GM10847 (cell line): ENCODE results near the gene FAM136A.
A peak's percentile ranks its signal among the peaks of the same experiment; 100 is the strongest.

ENCODE experiments used
- POLR2A ChIP-seq: IDR thresholded peaks from 2 replicates; pipeline ENCODE4 v1.6.1; 2011; ENCODE audit not compliant: insufficient read length; ENCODE audit errors: extremely low read depth

Gene FAM136A

DNA sequence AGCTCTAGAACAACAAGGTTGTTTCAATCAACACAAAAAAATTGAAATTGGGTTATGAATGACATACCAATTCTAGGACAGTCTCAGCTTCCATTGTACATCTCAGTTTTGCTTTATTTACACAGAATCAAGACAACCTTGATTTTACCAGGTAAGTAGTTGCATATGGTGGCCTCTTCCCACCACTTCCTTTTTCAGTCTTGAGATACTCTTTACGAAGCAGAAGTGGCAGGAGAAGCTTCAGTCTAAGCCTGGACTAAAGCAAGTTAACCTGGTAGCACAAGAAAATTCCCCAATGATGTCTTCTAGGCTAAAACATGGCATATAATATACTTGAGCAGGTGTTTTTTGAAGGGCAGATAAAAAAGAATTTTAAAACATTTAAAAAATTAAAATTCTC, 10.7 kb upstream of the FAM136A start:
- TF ChIP-seq POLR2A = no peak

DNA sequence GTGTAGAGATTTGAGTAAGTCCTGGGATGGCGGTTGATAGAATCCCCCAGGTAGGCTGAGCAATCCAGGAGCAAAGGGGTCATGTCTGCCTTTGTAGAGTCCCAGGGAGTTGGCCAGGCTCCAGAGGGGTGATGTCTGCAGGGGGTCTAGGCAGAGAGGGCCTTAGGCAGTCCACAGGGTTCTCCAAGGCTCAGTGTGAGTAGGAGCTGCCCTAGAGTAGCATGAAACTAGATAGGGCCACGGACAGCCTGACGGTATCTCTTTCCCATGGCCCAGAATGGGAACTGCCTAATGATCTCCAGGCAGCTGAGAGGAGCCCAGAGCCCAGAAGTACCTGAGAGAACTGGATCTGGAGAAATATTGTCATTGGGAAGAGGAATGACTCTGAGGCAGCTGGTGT, 9.0 kb upstream of the FAM136A start:
- no peak for TF ChIP-seq POLR2A

DNA sequence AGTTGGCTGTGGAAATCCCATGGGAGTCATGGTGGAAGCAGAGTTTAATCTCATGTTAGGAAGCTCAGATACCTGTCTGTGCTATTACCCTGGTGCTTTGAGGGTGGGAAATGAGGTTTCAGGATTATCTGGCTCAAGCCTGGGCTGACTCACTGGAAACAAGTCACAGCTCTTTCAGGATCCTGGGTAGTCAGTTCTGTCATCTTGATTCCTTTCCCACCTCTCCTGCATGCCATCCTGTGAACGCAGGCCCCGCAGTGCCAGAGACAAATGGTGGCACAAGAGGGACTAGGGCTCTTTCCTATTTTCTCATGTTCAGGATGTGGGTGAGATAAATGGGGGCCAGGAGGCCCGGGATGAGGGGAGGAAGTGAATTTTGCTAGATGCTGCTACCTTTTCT, 3.7 kb upstream of the FAM136A start:
- TF ChIP-seq POLR2A = no peak

- no peak for TF ChIP-seq POLR2A
These were observed 2.6 kb upstream of the FAM136A start for GRCh38 chr2:70304498-70304897.

GRCh38 chr2:70303186-70303585, 1.3 kb upstream of the FAM136A start:
- no peak for TF ChIP-seq POLR2A

- TF ChIP-seq POLR2A = no peak
These were observed 1.0 kb downstream of the FAM136A start for GRCh38 chr2:70300771-70301343.

DNA sequence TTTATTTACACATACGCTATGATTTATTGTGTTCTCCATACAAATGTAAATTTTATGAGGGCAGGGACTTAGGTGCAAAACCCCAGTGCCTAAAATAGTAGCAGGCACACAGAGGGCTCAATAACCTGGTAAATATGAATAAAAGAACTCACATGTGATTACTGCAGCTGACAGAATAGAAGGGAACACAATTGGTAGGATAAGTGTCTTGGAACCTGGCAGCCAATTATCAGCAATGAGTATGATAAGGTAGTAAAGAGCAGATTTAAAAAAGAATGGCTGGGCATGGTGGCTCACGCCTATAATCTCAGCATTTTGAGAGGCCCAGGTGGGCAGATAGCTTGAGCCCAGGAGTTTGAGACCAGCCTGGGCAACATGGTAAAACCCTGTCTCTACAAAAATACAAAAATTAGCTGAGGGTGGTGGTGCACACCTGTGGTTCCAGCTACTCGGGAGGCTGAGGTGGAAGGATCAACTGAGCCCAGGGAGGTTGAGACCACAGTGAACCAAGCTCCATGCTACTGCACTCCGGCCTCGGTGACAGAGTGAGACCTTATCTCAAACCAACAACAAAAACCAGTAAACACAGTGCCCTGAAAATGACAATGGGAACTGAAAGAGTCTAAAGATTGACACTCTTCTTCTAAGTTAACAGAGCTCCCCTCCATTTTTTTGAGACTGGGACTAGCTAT, 18.2 kb downstream of the FAM136A start:
- no peak for TF ChIP-seq POLR2A

- TF ChIP-seq POLR2A = no peak
These were observed 19.4 kb downstream of the FAM136A start for GRCh38 chr2:70282439-70282838.

DNA sequence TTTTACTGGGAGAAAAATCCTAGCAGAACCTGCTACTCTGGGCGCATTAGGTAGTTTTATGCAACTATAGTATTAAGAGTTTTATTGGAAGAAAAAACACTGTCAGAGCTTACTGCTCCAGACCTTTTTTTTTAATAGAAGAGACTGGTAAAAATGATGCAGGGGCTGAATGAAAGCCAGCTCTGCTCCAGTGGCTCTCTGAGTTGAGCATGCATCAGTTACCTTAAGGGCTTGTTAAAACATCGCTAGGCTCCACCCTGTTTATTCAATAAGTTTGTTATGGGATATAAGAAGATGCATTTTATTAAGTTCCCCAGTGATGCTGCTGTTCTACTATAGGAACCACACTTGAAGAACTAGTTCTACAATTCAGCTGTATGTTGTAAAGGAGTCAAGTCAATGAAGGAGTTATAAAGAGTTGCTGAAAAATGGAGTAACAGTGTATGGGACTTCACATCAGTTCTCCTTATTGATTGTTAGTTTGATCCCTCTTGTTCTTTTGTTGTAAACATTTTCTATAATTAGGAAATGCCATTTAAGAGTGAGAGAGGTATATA, 21.5 kb downstream of the FAM136A start:
- TF ChIP-seq POLR2A = no peak

GRCh38 chr2:70270323-70270722, 31.5 kb downstream of the FAM136A start:
- TF ChIP-seq POLR2A = no peak

GRCh38 chr2:70261501-70261900, 40.4 kb downstream of the FAM136A start:
- no peak for TF ChIP-seq POLR2A

DNA sequence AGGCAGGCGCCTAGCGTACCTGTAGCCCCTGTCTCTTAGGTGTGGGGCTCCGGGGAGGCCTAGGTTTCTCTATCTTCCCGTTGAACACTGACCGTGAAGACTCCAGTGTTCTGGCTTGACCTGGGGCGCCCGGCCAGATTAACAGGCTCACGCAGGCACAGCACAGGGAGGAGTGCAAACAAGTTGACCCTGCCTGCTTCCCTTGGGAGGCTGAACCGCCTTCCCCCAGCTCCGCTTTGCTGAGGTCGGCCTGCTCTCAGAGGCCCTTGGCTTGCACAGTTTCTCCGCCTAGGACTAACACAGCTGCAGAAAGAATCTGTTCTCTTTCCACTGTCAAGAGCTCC, 43.4 kb downstream of the FAM136A start:
- no peak for TF ChIP-seq POLR2A

GRCh38 chr2:70255637-70256314, 46.1 kb downstream of the FAM136A start:
- no peak for TF ChIP-seq POLR2A

- no peak for TF ChIP-seq POLR2A
These were observed 51.4 kb downstream of the FAM136A start for GRCh38 chr2:70250434-70250833.

DNA sequence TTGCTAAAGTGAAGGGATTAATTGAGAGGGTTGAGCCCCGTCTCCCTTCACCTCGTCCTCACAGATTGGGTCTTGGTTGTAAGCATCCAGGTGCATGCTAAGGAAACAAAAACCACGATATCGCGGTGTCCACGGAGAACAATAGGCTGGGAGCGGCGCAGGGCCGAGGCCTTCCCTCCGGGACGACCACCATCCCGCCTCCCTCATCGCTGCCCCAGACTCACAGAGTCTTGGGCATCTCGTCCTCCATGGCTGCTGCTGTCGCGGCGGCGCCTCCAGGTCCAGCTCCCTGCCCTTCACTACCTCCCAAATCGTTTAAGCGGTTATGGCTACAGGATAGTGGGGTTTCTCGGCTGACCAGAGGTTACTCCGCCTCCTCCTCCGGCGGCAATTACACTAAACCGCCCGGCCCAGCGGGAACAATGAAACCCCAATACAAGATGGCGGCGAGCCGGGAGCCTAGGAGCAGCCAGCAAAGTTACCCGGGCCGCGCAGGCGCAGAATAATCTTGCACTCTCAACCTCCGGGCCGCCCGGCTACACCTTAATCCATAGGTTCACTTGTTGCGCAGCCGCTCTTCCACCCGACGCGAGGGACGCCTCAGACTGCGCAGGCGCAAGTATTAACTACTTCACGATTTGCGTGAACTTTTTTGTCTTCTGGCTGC, 53.6 kb downstream of the FAM136A start, which contains the start of gene TIA1:
TIA1 (minus strand) TSS at position 448 of the 667 bp plus-strand sequence; CDS start at position 250, 198 bp downstream.
- peak; percentile 80 for TF ChIP-seq POLR2A

DNA sequence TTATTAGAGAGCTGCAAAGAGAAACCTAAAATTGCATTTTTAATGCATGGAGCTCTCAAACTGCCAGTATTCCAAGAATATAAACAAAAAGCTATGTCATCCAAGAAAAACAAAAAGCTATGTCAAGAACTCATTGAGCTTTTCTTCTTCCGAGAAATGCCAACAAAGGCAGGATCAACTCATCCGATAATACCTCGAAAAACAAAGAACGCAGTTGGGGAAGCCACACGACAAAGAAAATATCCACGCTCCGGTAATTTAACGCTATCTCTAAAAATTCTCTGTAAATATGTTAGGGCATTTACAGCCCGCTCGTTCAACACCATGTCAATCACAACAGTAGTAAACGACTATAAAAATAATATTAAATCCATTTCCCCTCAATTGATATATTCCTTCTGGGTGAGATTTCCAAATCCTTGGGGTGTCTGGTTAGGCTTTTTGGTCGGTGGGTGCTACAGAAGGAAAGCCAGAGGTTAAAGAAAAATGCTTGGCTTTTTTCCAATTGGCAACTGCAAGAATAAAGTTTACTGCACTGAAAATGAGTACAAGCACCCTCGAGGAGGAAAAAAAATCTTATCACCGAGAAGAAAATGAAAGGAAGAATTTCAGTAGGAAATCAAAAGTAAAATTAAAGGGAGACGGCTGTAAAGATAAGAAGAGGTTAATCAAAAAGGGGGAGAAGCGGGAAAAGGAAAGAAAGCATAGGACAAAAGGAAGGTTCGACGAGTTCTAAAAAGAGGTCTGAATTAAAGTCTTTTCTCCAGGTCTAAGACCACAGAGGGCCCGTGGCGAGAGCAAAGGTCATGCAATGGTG, 54.3 kb downstream of the FAM136A start:
- TF ChIP-seq POLR2A = no peak
